ENCODE results near the gene SUN1. TPM values are rescaled to one million over a fixed set of nuclear protein-coding genes. Genes with fewer than 3 reads are reported as not detected.

SUN1 gene
- total and polyA plus RNA-seq, 2 donors (not counting 1 experiment from before 2014, with no cell fraction given) = 198 to 254 TPM

GRCh38 chr7:897086-897485 is 64.8 kb downstream of the SUN1 start:
- 86% methylated on average over 14 of the region's 14 CpGs for WGBS (ENCODE audit: insufficient coverage)
- Mint-ChIP-seq H3K27ac (no peak overlapping the region), H3K4me3 (no peak overlapping the region), H3K9me3 (ENCODE audit: insufficient read depth) (no peaks in the 10 kb centered on the region), H3K4me1 (no peaks in the 10 kb centered on the region), H3K27me3 (no peaks in the 10 kb centered on the region)
- Histone ChIP-seq H3K9me3 (ENCODE audit: control extremely low read depth in 1 of 3, control insufficient read depth in 2 of 3, insufficient read depth in 1 of 3, low read length in 2 of 3) (no peaks in the 10 kb centered on the region), H3K4me3 (ENCODE audit: control extremely low read depth in 1 of 5, extremely low read depth in 1 of 5, insufficient read depth in 1 of 5, low read depth in 2 of 5, low read length in 4 of 5) (no peak overlapping the region), H3K79me2 (ENCODE audit: control insufficient read depth, insufficient read depth, low read length) (no peaks in the 10 kb centered on the region), H3K36me3 (replicated peaks in 1 of 2; ENCODE audit: control extremely low read depth in 1 of 2, control insufficient read depth in 1 of 2, extremely low read depth in 1 of 2, insufficient read depth in 2 of 2, low read length in 1 of 2) (peaks cover 0 to 44% of the 10 kb centered on the region in 2 experiments), H3K4me1 (ENCODE audit: control insufficient read depth in 2 of 2, insufficient read depth in 2 of 2, low read length in 2 of 2) (peaks cover 0 to 5% of the 10 kb centered on the region in 2 donors), H4K20me1 (ENCODE audit: control insufficient read depth, insufficient read depth, low read length, poor library complexity, severe bottlenecking) (peaks cover 19% of the 10 kb centered on the region), H3K4me2 (replicated peaks; ENCODE audit: low read depth, low read length, poor library complexity, severe bottlenecking) (no peak overlapping the region), H3K27me3 (replicated peaks in 1 of 4; ENCODE audit: control extremely low read depth in 1 of 4, control insufficient read depth in 3 of 4, insufficient read depth in 4 of 4, low read length in 3 of 4) (no peaks in the 10 kb centered on the region), H3K27ac (ENCODE audit: low read length in 2 of 2) (no peak overlapping the region), H3K9ac (ENCODE audit: low read length) (no peak overlapping the region), H2AFZ (ENCODE audit: insufficient read depth, low read depth, low read length, poor library complexity, severe bottlenecking) (no peak overlapping the region)
- POLR2A ChIA-PET = no interaction called here
- intact Hi-C loops (cut with micrococcal nuclease) = no loop called here
- DNase-seq (no peak), ATAC-seq (ENCODE audit: low read depth) (no peak)
- CTCF ChIA-PET = no interaction called here
- TF ChIP-seq CTCF (IDR thresholded peaks at IDR 0.05) (no peak), EZH2 (IDR thresholded peaks at IDR 0.05; ENCODE audit: borderline replicate concordance, insufficient read depth, low read depth, low read length, poor library complexity, severe bottlenecking) (no peak)

GRCh38 chr7:897771-898376 is 65.6 kb downstream of the SUN1 start:
- H4K20me1 ChIP-seq (ENCODE audit: control insufficient read depth, insufficient read depth, low read length, poor library complexity, severe bottlenecking) = peaks cover 16% of the 10 kb centered on the region
- H3K4me2 ChIP-seq (replicated peaks; ENCODE audit: low read depth, low read length, poor library complexity, severe bottlenecking) = no peak overlapping the region
- H3K27ac Mint-ChIP-seq = no peak overlapping the region
- H3K36me3 ChIP-seq (replicated peaks in 1 of 2; ENCODE audit: control extremely low read depth in 1 of 2, control insufficient read depth in 1 of 2, extremely low read depth in 1 of 2, insufficient read depth in 2 of 2, low read length in 1 of 2) = peaks cover 0 to 38% of the 10 kb centered on the region in 2 experiments
- H3K79me2 ChIP-seq (ENCODE audit: control insufficient read depth, insufficient read depth, low read length) = no peaks in the 10 kb centered on the region
- H3K4me3 Mint-ChIP-seq = no peak overlapping the region
- no peak overlapping the region for H3K9ac ChIP-seq (ENCODE audit: low read length)
- no peaks in the 10 kb centered on the region for H3K9me3 Mint-ChIP-seq (ENCODE audit: insufficient read depth)
- H3K4me1 ChIP-seq (ENCODE audit: control insufficient read depth in 2 of 2, insufficient read depth in 2 of 2, low read length in 2 of 2) = peaks cover 0 to 5% of the 10 kb centered on the region in 2 donors
- ChIA-PET POLR2A (no interaction called here), CTCF (no interaction called here)
- H3K27me3 ChIP-seq (replicated peaks in 1 of 4; ENCODE audit: control extremely low read depth in 1 of 4, control insufficient read depth in 3 of 4, insufficient read depth in 4 of 4, low read length in 3 of 4) = no peaks in the 10 kb centered on the region
- DNase-seq (no peak), ATAC-seq (ENCODE audit: low read depth) (no peak)
- H3K4me1 Mint-ChIP-seq = no peaks in the 10 kb centered on the region
- H3K9me3 ChIP-seq (ENCODE audit: control extremely low read depth in 1 of 3, control insufficient read depth in 2 of 3, insufficient read depth in 1 of 3, low read length in 2 of 3) = no peaks in the 10 kb centered on the region
- 88% methylated on average over 25 of the region's 27 CpGs for WGBS (ENCODE audit: insufficient coverage)
- H3K27me3 Mint-ChIP-seq = peaks cover 6% of the 10 kb centered on the region
- intact Hi-C loops (cut with micrococcal nuclease) = no loop called here
- H2AFZ ChIP-seq (ENCODE audit: insufficient read depth, low read depth, low read length, poor library complexity, severe bottlenecking) = no peak overlapping the region
- no peak for TF ChIP-seq EZH2 (IDR thresholded peaks at IDR 0.05; ENCODE audit: borderline replicate concordance, insufficient read depth, low read depth, low read length, poor library complexity, severe bottlenecking)
- TF ChIP-seq CTCF (IDR thresholded peaks at IDR 0.05) = no peak
- no peak overlapping the region for H3K4me3 ChIP-seq (ENCODE audit: control extremely low read depth in 1 of 5, extremely low read depth in 1 of 5, insufficient read depth in 1 of 5, low read depth in 2 of 5, low read length in 4 of 5)
- no peak overlapping the region for H3K27ac ChIP-seq (ENCODE audit: low read length in 2 of 2)
